Measurements from ENCODE around the gene TMEM30B.

DNA sequence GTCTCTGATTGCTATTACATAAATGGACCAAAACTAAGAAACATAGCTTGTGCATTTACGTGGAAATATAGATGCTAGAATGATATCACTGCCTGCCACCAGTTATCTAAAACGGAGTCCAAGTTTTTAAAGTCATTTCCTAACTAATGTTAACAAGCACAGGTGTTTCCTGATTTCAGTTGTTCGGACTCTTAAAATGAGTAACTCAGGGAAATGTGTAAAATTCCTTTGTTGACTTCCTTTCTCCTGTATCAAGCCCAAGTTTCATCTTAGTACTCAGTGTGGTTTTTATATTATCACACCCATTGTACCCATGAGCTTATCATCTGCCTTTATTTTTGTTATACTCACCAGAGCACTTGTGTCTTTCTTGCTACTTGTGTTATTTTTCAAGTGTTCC is 27.1 kb upstream of the TMEM30B start:
- TF ChIP-seq, protein P1, sequence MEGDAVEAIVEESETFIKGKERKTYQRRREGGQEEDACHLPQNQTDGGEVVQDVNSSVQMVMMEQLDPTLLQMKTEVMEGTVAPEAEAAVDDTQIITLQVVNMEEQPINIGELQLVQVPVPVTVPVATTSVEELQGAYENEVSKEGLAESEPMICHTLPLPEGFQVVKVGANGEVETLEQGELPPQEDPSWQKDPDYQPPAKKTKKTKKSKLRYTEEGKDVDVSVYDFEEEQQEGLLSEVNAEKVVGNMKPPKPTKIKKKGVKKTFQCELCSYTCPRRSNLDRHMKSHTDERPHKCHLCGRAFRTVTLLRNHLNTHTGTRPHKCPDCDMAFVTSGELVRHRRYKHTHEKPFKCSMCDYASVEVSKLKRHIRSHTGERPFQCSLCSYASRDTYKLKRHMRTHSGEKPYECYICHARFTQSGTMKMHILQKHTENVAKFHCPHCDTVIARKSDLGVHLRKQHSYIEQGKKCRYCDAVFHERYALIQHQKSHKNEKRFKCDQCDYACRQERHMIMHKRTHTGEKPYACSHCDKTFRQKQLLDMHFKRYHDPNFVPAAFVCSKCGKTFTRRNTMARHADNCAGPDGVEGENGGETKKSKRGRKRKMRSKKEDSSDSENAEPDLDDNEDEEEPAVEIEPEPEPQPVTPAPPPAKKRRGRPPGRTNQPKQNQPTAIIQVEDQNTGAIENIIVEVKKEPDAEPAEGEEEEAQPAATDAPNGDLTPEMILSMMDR (conservative IDR thresholded peaks at IDR 0.05 in 1 of 2, IDR thresholded peaks at IDR 0.05 in 1 of 2; ENCODE audit: extremely low read depth in 1 of 2, insufficient read depth in 1 of 2, low read depth in 1 of 2, low read length in 2 of 2) = no peak
- TF ChIP-seq EZH2 (IDR thresholded peaks at IDR 0.05; ENCODE audit: borderline replicate concordance, low read length) = no peak

Data from mammary epithelial cell (primary cell).